IPS-NIHi11 (cell line): ENCODE data around the gene RNASE13.

Experiments used
- DNase-seq: peaks from one replicate; pipeline ENCODE4 v3.0.0; 2012; ENCODE audit warnings: mixed read lengths, low spot score

The RNASE13 gene

DNA sequence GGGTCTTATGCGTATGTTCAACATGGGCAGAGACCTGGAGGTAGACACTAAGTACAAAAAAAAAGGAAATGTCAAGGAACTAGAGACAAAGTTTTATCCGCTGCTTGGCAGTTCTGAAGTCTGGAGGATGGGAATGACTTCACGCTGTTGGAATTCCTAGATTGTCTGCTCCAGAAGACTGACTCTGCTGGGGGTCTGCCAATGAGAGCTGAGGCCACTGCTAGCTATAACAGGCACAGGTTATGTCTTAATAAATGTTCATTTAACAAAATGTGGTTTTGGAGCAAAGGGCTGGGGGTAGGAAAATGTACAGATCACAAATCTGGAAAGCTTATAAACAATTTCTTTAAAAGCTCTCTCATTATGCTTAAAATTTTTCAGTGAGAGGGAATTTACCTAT, 28.9 kb upstream of the RNASE13 start:
- DNase-seq: peak; percentile 41

DNA sequence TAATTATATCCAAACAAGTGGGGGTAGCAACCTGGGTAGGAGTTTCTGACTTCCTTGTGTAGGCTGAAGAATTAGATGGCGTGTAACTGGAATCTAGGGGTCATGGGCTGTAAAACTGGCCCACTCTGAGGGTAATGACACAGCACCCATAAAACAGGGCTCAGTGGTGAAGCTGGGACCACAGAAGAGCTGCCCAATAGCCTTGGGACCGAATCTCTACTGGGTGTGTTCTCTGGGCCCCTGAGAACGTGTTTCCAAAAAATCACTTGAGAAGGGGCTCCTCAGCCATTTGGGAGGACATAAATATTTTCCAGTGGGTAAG, 26.7 kb upstream of the RNASE13 start:
- DNase-seq: no peak

DNA sequence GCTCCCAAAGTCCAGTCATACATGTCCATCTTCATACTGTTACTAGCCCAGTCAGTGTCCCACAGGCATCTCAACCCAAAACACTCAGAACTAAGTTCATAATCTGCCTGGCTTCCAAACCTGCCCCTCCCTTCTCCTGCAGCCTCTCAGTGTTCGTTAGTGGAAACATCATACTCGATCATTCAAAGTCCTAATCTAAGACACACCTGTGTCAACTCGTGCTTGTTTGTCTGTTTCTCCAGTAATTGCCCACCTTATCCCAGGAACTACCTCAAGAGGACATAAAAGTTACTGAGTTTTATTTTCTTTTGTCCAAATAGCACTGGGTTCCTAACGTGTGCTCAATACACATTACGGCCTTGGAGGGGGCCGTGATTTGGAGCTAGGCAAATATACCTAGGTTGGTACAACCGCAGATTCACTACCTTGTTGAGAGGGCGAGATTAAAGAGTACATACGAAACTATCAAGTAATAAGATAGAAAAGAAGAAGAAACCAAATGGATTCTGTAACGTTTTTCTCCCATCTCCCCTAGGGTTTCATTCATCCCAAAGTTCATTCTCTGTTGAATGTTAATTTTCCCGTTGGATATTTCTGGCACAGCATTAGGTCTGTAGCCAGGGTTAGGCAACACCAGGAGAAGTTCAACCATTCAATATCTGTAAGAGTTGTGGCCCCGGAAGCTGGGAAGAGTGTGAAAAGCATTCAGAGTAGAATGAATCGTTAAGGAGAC, 26.2 kb upstream of the RNASE13 start:
- no peak for DNase-seq

DNA sequence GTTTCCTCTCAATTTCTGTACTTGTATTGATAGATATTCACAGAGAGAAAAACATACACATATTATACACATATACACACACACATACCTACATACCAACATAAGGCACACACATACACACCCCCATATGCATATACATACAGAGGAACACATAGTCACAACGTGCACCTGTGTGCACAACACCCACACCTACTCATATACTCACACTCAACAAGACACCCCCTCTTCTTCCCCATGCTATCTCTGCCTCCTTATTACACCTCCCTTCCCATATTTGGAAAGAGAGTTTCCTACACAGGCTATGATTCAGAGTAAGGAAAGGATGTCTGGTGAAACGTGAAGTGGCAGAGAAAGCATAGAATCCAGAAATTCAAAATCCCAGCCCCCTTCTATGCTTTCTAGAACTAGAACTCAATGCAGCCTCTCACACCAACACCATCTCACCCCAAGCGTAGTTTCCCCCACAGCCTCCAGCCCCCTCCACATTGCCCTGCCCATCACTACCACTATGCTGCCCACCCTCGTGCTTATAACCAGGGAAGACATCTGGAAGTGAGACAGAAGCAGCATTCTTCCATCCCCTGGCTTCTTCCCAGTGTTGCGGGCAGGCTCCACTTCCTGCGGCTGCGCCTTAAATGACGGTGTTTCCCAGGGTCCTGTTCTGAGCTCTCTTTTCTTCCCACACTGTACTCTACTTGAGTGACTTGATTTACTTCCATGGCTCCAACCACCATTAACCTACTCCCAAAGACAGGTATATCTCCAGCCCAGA, 25.4 kb upstream of the RNASE13 start:
- DNase-seq: no peak

DNA sequence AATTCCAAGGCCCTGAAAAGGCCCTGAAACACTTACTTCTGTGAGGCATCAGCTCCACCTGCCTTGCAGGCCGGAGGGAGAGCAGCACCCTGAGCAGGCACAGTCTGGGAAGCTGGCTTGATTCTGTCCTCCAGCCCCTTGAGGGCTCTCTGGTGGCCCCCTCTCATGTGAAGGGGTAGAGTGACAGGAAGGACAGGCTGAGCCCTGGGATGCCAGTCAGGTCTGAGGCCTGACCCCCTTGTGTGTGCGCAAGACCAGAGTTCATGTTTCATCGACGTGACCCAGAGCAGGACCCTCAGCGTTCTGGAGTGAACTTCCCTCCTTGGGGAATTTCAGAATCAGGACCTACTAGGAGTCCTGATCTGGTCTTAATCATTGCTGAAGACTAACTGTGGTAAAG, 24.3 kb upstream of the RNASE13 start:
- DNase-seq: no peak

DNA sequence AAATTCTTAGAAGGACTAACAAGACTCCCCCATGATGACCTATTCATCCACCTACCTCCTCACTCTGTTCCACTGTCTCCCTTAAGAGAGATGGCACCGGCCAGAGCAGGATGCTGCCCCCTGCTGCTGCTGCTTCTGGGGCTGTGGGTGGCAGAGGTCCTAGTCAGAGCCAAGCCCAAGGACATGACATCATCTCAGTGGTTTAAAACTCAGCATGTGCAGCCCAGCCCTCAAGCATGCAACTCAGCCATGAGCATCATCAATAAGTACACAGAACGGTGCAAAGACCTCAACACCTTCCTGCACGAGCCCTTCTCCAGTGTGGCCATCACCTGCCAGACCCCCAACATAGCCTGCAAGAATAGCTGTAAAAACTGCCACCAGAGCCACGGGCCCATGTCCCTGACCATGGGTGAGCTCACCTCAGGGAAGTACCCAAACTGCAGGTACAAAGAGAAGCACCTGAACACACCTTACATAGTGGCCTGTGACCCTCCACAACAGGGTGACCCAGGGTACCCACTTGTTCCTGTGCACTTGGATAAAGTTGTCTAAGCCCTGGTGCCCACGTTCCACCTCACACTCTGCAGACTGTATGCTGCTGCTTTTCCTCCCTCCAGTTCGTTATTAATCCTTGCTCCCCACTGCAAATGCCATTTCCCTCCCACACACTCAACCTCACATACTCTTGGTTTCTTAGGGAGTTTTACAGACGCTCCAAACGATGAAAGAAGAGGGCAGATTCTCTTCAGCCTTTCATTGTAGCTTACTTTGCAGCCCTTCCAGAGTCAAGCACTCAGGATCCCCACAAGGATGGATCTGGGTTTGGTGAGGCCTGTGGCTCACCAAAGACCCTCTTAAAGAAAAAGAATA, 23.4 kb upstream of the RNASE13 start, which contains the start of gene RNASE8:
Gene RNASE8, plus strand, starts transcription at position 20 of the 873 bp plus-strand sequence. Its CDS starts 71 bp downstream, at position 91.
- no peak for DNase-seq

DNA sequence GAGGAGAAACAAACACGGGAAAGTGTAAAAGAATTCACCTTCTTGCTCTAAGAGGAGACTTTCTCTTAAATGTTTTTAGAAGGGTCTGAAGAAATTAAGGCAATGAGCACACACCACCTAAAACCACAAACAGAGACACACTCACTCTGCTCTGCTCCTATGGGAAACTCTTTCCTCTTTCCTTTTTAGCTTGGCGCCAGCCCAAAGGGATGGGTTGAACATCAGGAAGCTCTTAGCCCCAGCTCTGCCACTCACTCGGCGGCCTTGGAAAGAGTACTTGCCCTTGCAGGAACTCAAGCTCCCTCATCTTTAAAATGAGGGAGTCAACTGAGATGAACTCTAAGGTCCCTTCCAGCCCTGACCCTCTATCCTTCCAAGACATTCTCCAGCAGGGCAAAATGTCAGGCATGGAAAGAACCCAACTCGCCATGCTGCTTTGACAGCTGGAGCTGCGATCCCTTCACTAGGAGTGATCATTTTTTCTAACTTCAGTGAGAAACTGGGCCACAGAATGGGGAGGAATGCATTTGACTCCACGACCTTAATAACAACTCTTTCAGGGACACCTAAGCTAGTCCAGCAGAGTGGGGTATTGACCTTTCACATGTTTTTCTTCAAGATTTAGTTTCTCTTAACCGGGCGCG, 22.0 kb upstream of the RNASE13 start:
- DNase-seq: no peak

DNA sequence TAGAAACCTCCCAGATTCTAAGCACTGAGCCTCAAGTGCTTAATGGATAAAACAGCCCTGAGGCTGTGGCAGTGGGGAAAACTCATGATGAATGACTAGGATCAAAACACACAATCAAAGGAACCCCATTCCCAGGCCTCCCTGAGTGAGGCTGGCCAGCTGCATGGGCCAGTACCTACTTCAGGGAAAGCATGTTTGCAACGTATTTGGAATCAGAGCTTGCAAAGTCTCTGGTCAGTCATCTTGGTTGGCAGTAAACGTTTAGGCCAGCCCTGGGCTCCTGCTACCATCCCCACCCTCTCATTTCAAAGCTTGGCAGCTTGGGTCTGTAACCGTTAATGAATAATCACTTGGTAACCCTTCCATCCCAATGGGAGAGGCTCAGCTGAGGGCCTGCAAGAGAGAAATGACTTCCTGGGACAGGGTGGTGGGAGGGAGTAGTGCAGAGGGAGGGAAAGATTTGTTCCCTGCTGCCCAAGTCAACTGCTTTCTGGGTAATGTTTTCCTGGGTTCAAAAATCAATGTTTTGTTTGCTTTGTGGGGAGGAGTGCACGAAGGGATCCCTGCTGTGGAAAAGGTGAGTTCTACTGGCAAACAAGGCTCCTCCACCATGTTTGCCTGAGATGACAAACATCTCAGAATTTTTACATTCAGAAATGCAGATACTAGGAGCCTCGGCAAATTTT, 21.0 kb upstream of the RNASE13 start:
- DNase-seq: no peak

DNA sequence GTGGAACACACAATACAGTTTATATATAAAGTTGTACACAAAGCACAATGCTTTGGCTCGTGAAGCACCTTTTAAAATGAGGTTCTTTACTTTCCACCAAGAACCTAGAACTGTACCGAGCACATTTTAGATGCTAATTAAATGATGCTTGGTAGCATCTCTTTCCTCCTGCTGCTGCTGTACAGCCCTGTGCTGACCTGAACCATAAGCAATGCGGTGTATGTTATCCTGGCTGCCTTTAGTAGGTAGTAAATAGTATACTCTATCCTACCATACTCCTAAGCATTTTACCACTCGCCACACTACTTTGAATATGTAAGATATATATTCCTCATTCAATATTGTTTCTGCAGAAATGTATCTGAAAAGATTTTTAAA, 20.1 kb upstream of the RNASE13 start:
- no peak for DNase-seq

DNA sequence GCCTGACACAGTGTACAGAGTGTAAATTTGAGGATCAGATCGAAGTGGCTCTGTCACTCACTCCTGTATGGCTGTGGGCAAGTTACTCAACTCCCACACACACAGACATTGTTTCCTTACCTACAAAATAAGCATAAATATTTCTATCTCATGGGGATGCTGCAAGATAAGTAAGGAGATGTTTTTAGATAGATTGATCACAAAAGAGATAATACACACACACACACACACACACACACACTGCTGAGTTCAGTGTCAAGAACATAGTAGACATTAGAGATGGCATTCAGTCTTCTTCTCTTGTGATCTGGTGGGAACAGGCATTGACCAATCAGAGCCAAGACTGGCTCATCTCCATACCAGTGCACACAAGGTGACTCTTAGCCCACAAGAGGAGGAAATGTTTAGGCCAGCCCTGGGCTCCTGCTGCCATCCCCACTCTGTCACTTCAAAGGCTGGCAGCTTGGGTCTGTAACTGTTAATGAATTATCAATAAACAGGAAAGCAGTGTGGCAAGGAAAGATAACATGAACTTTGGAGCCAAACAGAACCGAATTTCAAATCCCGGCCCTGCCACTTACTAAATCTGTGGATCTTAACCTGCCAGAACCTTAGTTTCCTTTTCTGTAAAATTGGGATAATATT, 19.6 kb upstream of the RNASE13 start:
- DNase-seq: no peak

DNA sequence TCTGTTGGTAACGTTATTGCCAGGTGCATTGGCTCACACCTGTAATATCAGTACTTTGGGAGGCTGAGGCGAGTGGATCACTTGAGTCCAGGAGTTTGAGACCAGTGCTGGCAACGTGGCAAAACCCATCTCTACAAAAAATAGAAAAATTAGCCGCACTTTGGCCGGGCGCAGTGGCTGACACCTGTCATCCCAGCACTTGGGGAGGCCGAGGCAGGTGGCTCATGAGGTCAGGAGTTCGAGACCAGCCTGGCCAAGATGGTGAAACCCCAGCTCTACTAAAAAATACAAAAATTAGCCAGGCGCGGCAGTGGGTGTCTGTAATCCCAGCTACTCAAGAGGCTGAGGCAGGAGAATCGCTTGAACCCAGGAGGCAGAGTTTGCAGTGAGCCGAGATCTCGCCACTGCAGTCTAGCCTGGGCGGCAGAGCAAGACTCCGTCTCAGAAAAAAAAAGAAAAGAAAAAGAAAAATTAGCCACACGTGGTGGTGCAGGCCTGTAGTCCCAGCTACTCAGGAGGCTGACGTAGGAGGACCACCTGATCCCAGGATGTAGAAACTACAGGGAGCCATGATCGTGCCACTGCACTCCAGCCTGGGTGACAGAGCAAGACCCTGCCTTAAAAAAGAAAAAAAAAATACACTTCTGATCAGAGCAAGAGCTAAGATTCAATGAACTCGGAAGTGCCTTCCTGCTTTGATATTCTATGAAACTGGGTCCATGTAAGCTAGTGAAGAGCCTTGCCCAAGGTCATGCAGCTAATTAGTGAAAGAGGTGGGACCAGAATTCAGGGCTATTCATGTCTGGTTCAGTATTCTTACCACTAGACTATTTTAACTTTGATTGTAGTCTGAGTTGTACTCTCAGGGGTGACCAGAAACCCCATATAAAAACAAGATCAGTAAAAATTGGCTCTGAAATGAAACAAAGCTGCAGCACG, 18.8 kb upstream of the RNASE13 start:
- DNase-seq: no peak

DNA sequence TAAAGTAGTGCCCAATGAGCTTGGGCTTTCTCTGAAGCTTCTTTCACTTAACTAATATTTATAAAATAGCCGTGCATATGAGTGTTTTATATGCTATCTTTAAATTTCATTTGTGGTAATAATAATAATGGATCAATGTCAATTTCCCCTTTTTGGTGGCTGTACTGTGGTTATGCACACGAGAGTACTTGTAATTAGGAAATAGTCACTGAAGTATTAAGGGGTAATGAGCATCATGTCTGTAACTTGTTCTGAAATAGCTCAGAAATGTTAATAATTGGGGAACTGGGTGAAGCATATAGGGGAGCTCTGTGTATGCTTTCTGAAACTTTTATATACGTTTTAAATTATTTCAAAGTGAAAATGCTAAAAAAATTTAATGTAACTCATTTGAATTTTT, 16.0 kb upstream of the RNASE13 start:
- DNase-seq: no peak

DNA sequence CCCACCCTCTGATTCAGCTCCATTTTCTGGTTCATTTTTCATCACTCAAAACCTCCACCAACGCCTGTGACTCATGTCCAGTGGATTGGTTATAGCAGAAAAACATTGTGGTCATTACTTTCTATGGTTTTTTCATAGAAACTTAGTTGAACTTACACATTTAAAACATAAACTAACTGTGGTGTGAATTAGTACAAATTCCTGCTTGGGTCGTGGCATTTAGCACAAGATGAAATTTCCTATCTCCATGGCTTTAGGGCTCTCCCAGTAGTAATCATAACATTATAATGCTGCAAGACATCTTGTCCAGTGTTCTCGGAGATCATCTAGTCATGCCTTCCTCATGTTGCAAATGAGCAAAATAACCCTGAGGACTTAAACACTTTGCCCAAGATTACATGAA, 14.7 kb upstream of the RNASE13 start:
- DNase-seq: no peak

DNA sequence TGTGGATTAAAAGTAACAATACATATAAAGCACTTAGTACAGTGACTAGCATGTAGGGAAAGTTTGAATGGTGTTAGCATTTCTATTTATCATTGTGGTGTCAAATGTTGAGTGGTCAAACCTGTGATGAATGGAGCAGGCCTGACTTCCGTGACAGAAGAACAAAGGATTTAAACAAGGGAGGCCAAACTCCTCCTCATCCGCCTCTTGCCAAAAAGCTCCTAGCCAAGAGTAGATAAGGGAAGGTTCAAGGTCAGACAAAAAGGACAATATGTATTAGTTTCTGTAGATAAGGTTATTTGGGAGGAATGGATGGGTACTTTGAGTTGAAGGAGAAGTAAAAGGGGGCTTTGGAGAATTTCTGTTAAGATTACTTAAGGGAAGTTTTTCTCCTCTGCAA, 14.0 kb upstream of the RNASE13 start:
- no peak for DNase-seq

DNA sequence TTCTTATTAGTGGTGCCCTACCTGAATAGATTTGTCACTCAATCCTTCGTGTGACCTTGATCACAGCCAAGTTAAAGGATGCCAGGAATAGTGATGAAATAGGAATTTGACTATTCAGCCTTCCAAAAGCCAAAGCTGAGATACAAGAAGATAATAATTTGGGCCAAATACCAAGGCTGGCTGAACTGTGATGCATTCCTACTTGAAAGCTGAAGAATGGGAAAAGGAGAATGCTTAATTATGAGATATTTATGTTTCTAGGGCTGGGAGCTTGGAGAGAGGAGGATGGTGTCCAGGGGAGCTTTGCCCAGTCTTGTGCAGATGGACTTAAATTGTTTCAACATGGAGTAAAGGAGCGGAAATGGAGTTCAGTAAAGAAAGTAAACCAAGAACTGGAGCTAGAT, 12.8 kb upstream of the RNASE13 start:
- DNase-seq: no peak

DNA sequence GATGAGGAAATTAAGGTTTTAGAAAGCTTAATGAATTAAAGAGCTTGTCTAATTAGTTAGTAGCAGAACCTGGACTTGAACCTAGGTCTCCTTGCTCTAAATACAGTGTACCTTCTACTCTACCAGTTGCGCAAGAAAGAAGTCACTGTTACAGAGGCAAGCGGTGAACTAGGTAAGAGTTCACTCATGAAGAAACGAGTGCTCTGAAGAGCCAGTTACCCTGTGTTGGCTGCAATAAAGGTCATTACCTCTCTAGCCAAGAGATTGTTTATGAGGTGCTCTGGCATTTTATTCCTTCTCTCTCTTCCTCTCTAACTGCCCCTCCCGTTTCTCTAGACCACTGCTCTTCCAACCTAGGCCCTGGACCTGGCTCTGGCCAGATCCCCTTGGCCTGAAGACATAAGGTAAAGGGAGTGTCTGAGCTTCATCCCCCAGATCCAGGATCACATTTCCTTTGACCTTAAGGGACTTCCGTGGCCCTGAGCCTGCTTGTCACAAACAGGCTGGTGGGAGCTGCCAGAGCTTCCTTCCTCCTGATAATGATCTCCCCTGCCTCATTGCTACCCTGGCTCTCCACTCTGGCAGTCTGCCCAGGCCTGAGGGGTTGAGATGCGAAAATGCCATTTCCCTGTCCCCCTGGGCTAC, 9.5 kb upstream of the RNASE13 start:
- DNase-seq: no peak

DNA sequence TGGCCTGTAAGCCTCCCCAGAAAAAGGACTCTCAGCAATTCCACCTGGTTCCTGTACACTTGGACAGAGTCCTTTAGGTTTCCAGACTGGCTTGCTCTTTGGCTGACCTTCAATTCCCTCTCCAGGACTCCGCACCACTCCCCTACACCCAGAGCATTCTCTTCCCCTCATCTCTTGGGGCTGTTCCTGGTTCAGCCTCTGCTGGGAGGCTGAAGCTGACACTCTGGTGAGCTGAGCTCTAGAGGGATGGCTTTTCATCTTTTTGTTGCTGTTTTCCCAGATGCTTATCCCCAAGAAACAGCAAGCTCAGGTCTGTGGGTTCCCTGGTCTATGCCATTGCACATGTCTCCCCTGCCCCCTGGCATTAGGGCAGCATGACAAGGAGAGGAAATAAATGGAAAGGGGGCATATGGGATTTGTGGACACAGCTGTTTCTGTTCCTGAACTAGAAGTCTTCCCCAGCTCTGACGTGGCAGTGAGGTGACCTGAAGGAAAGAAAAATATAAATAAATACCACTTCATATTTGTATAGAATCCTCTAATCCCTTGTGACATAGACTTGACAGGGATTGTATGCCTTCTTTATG, 8.9 kb upstream of the RNASE13 start:
- DNase-seq: no peak

DNA sequence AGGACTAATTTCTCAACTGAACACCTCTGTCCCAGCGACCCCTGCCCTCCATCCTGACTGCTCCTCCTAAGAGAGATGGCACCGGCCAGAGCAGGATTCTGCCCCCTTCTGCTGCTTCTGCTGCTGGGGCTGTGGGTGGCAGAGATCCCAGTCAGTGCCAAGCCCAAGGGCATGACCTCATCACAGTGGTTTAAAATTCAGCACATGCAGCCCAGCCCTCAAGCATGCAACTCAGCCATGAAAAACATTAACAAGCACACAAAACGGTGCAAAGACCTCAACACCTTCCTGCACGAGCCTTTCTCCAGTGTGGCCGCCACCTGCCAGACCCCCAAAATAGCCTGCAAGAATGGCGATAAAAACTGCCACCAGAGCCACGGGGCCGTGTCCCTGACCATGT, 8.3 kb upstream of the RNASE13 start:
- DNase-seq: no peak
